IMR-90 (cell line): ENCODE results near the gene GTPBP4. TPM values are rescaled to one million over a fixed set of nuclear protein-coding genes. Genes with fewer than 3 reads are reported as not detected.
"Not testable (repeated sequence)": the region's sequence is repeated elsewhere in the genome, so short reads cannot be mapped to it uniquely, and the experiment has no call there.

Experiments
- ATAC-seq: fragments of 200-7000 bp; cut with Tn5 transposase; 2 replicates; pipeline ENCODE4 v1.9.1; 2020; ENCODE audit warnings: low read depth, mild to moderate bottlenecking, moderate library complexity
- BruUV-seq: library from RNA; stranded (reverse); fragments of 400-500 nt; replicated peaks from 2 replicates; lab custom pipeline; 2021; lab: Mats Ljungman, UMichigan
- CTCF ChIA-PET: fragments of 300-600 bp; formaldehyde crosslinking; extraction: SDS; loops from one replicate; lab custom pipeline; 2021; ENCODE audit warnings: antibody characterized with exemption; lab: Yijun Ruan, JAX
- POLR2A ChIA-PET: fragments of 300-600 bp; sonication (Branson Sonifier 250); formaldehyde crosslinking; loops from one replicate; lab custom pipeline; 2022; ENCODE audit warnings: antibody characterized with exemption; ENCODE audit not compliant: unreplicated experiment; lab: Charles Lee
- DNase-seq: peaks from one replicate; pipeline ENCODE4 v3.0.0; 2013
- H2AFZ ChIP-seq: replicated peaks from 2 replicates; pipeline ENCODE3; 2013; ENCODE audit warnings: low read length, mild to moderate bottlenecking; ENCODE audit not compliant: poor library complexity
- H2AK5ac ChIP-seq: 2 replicates; pipeline ENCODE4 v1.6.1; 2013; ENCODE audit warnings: low read depth, low read length, inconsistent platforms
- H2AK9ac ChIP-seq: replicated peaks from 2 replicates; pipeline ENCODE3; 2013; ENCODE audit warnings: mild to moderate bottlenecking, low read depth, low read length, moderate library complexity; ENCODE audit not compliant: poor library complexity
- H2BK120ac ChIP-seq: 2 replicates; pipeline ENCODE4 v1.6.1; 2013; ENCODE audit warnings: low read depth, low read length, inconsistent platforms
- H2BK15ac ChIP-seq: 3 replicates; pipeline ENCODE4 v1.6.1; 2013; ENCODE audit warnings: low read depth, low read length, inconsistent platforms
- H2BK20ac ChIP-seq: 2 replicates; pipeline ENCODE4 v1.6.1; 2013; ENCODE audit warnings: low read depth, mild to moderate bottlenecking, inconsistent platforms, low read length, moderate library complexity
- H2BK5ac ChIP-seq: 2 replicates; pipeline ENCODE4 v1.6.1; 2013; ENCODE audit warnings: mild to moderate bottlenecking, low read depth, low read length, inconsistent platforms; ENCODE audit not compliant: poor library complexity, severe bottlenecking
- H3K14ac ChIP-seq: replicated peaks from 2 replicates; pipeline ENCODE4 v1.6.1; 2013; ENCODE audit warnings: low read depth, low read length, inconsistent platforms
- H3K18ac ChIP-seq: 2 replicates; pipeline ENCODE4 v1.6.1; 2013; ENCODE audit warnings: low read depth, low read length, control low read depth
- H3K23ac ChIP-seq: 2 replicates; pipeline ENCODE4 v1.6.1; 2013; ENCODE audit warnings: low read depth, low read length, inconsistent platforms
- H3K27ac ChIP-seq: 2 replicates; pipeline ENCODE4 v1.5.1; 2013; ENCODE audit warnings: mild to moderate bottlenecking, control low read depth, low read length; ENCODE audit not compliant: insufficient read depth
- H3K27me3 ChIP-seq: 2 replicates; pipeline ENCODE4 v1.6.1; 2013; ENCODE audit warnings: low read length; ENCODE audit not compliant: control insufficient read depth, insufficient read depth
- H3K36me3 ChIP-seq: 2 replicates; pipeline ENCODE4 v1.6.1; 2013; ENCODE audit warnings: low read length, mixed read lengths; ENCODE audit not compliant: control insufficient read depth, insufficient read depth
- H3K4ac ChIP-seq: 2 replicates; pipeline ENCODE4 v1.6.1; 2013; ENCODE audit warnings: low read depth, low read length, inconsistent platforms
- H3K4me1 ChIP-seq: 2 replicates; pipeline ENCODE4 v1.6.1; 2013; ENCODE audit warnings: low read length, mixed read lengths; ENCODE audit not compliant: control insufficient read depth, insufficient read depth
- H3K4me2 ChIP-seq: 2 replicates; pipeline ENCODE4 v1.6.1; 2013; ENCODE audit warnings: low read depth, mild to moderate bottlenecking, control low read depth, low read length, moderate library complexity
- H3K4me3 ChIP-seq: 2 replicates; pipeline ENCODE4 v1.5.1; 2013; ENCODE audit warnings: low read depth, mild to moderate bottlenecking, control low read depth, low read length, moderate library complexity; ENCODE audit not compliant: insufficient read depth
- H3K56ac ChIP-seq: 2 replicates; pipeline ENCODE4 v1.6.1; 2013; ENCODE audit warnings: low read length, inconsistent platforms; ENCODE audit not compliant: insufficient read depth; ENCODE audit errors: extremely low read depth
- H3K79me1 ChIP-seq, 2 experiments: 2 replicates each; pipeline ENCODE4 v1.6.1; 2013; ENCODE audit warnings: low read length in 2 of 2, inconsistent platforms in 1 of 2, low read depth in 1 of 2
- H3K9ac ChIP-seq: 2 replicates; pipeline ENCODE4 v1.6.1; 2013; ENCODE audit warnings: low read depth, low read length, control low read depth
- H3K9me1 ChIP-seq: 2 replicates; pipeline ENCODE4 v1.6.1; 2013; ENCODE audit warnings: low read length, inconsistent platforms; ENCODE audit not compliant: insufficient read depth
- H3K9me3 ChIP-seq: 2 replicates; pipeline ENCODE4 v1.6.1; 2013; ENCODE audit warnings: low read length; ENCODE audit not compliant: control insufficient read depth, insufficient read depth
- H4K20me1 ChIP-seq: 2 replicates; pipeline ENCODE4 v1.6.1; 2013; ENCODE audit warnings: low read length, inconsistent platforms; ENCODE audit not compliant: insufficient read depth
- H4K5ac ChIP-seq: 2 replicates; pipeline ENCODE4 v1.6.1; 2013; ENCODE audit warnings: mild to moderate bottlenecking, low read depth, low read length, control low read depth
- H4K8ac ChIP-seq, 2 experiments: 2 replicates each; pipeline ENCODE4 v1.6.1; 2013; ENCODE audit warnings: low read depth in 2 of 2, low read length in 2 of 2, control low read depth in 1 of 2, inconsistent platforms in 1 of 2
- H4K91ac ChIP-seq: 2 replicates; pipeline ENCODE4 v1.6.1; 2013; ENCODE audit warnings: low read depth, low read length, inconsistent platforms; ENCODE audit not compliant: insufficient read depth
- WGBS, 2 experiments: methylation state at CpG; one replicate each; pipeline versions ENCODE4 v1.1.5 to v1.1.7; 2013; ENCODE audit warnings: missing lambda C conversion rate in 2 of 2; ENCODE audit not compliant: insufficient read length in 1 of 2; ENCODE audit errors: extremely low coverage in 2 of 2; 5-methylcytosine and 5-hydroxymethylcytosine counted together
- dilution Hi-C: fragments of 300-500 bp; cut with HindIII; formaldehyde crosslinking; loops from one replicate; pipeline ENCODE4 v1.14.3; 2018; ENCODE audit warnings: low sequenced_read_pairs; ENCODE audit not compliant: unreplicated experiment
- in situ Hi-C: fragments of 300-500 bp; cut with MboI; formaldehyde crosslinking; loops from 3 replicates; pipeline ENCODE4 v1.14.3; 2019; ENCODE audit warnings: low sequenced_read_pairs, inconsistent platforms, mixed read lengths
- intact Hi-C: fragments of 100-400 bp; cut with micrococcal nuclease; formaldehyde crosslinking; loops from 2 replicates; pipeline ENCODE4 v1.10.0; 2022
- polyA plus RNA-seq, 3 experiments: library from polyadenylated mRNA; depleted of rRNA; stranded (reverse); fragments of >200 nt; gene quantifications; 2 replicates each; pipeline ENCODE4 v1.2.3, GENCODE V29; 2012; ENCODE audit warnings: low replicate concordance in 1 of 3
- total RNA-seq: library from RNA; depleted of rRNA; stranded (reverse); fragments of >200 nt; gene quantifications from 2 replicates; pipeline ENCODE4 v1.2.3, GENCODE V29; 2012

GTPBP4 gene
- total and polyA plus RNA-seq, 2 of the 4 experiments (the other 2 are of a cell fraction), result 46.2 to 48.6 TPM

GRCh38 chr10:1009947-1010346 is 21.7 kb downstream of the GTPBP4 start:
- in situ Hi-C loops, H2BK20ac ChIP-seq, H4K91ac ChIP-seq, H3K4me1 ChIP-seq, H4K8ac ChIP-seq, H3K4ac ChIP-seq, H2BK5ac ChIP-seq, H3K18ac ChIP-seq, POLR2A ChIA-PET, H2BK120ac ChIP-seq, H3K14ac ChIP-seq, BruUV-seq, H3K9me3 ChIP-seq, H3K9ac ChIP-seq, ATAC-seq, H3K4me2 ChIP-seq, H3K4me3 ChIP-seq, H2BK15ac ChIP-seq, CTCF ChIA-PET, H3K27me3 ChIP-seq, H3K9me1 ChIP-seq, H2AK5ac ChIP-seq, H2AFZ ChIP-seq, H4K5ac ChIP-seq, intact Hi-C loops, DNase-seq, H3K27ac ChIP-seq, dilution Hi-C loops, H3K23ac ChIP-seq, H2AK9ac ChIP-seq, H3K56ac ChIP-seq: not testable (repeated sequence)
- WGBS, 2 experiments, result 80% methylated on average over 1 of the region's 8 CpGs; no CpG with 5 or more reads in 1 of the 2 experiments
- peaks cover 65% of the 10 kb centered on the region for H3K36me3 ChIP-seq
- peaks cover 24 to 34% of the 10 kb centered on the region in 2 experiments for H3K79me1 ChIP-seq
- H4K20me1 ChIP-seq, result peaks cover 13% of the 10 kb centered on the region
